HG02981 (cell line): ENCODE measurements around the gene MROH9.

ENCODE experiments used
- ATAC-seq: cut with Tn5 transposase; IDR thresholded peaks from one replicate; pipeline ENCODE4 v1.9.1; 2021; ENCODE audit warnings: mild to moderate bottlenecking, moderate library complexity; ENCODE audit not compliant: unreplicated experiment

Gene MROH9

GRCh38 chr1:171075041-171075440 is 139.7 kb downstream of the MROH9 start:
- ATAC-seq, result no peak

DNA sequence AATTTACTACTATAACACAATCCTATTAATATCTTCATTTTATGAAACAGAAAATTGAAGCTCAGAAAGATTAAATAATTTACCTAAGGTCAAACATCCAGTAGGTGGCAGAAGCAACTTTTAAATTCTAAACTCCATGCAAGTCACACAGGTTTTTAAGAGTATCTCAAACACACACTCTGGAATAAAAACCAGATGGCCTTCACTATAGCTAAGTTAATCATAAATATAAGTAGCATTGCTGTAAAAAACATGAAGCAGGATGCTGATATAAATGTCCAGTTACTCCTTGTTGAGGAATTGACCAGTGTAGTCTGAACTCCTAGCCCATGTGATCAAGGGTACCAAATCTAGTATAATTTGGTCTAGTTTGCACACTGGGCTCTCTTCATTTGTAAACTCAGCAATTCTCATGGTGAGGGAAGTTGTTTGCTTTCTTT is 146.0 kb downstream of the MROH9 start:
- no peak for ATAC-seq

DNA sequence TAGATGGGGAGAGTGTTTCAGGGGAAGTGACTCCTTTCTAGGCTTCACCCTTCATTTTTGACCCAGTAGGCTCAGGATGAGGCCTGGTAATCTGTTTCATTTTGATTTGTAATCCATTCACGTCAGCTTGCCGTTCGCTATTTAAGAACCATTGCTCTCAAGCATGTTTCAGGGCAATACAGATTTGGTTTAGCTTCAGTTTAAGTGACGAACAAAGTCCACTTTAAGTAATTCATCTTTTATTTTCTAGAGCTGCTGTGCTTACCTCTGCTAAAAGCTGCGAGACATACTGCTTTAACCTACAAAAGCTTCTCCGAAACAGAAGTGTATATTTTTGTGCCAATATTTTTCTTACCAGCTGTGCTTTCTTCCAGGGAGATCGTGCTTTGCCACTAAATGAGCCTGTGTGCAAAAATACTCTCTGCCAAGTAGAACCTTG is 146.4 kb downstream of the MROH9 start:
- no peak for ATAC-seq

- no peak for ATAC-seq
These were observed 147.3 kb downstream of the MROH9 start for GRCh38 chr1:171082606-171083005.

- ATAC-seq, result no peak
These were observed 147.9 kb downstream of the MROH9 start for GRCh38 chr1:171083222-171083621.

DNA sequence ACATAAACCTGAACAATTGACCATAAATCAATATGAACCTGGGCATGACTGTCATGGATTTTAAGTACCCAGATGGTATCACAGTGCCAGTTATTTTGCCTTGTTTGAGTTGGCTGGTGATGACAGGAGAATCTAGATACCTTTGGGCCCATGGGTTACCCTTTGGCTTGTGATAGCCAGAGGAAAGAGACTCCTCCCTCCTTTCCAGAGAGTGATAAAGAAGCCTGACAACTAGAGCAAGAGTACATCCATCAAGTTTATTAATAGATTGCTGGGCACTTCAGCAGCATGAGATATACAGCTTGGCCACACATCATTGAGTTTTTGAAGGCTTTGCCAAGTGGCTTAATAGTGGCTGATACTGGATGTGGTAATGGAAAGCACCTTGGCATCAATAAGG is 148.8 kb downstream of the MROH9 start:
- no peak for ATAC-seq

DNA sequence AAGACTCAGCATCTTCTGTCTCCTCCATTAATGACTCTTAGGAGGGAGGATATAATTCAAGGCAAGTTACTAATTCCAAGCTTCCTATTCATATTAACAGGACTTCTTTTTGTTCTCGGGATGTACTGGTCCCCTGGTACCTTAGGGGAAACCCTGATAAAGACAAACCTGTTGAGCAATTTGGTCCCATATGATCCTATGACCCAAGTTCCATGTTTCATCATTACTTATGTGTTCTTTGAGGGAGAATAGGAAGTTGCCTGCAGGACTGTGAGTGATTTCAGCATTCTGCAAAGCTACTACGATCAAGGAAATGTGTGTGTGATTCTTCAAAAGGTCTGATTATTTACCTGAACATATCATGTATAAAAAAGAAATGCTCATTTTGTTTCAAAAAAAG is 149.5 kb downstream of the MROH9 start:
- no peak for ATAC-seq

GRCh38 chr1:171087896-171088295 is 152.6 kb downstream of the MROH9 start:
- ATAC-seq, result no peak

DNA sequence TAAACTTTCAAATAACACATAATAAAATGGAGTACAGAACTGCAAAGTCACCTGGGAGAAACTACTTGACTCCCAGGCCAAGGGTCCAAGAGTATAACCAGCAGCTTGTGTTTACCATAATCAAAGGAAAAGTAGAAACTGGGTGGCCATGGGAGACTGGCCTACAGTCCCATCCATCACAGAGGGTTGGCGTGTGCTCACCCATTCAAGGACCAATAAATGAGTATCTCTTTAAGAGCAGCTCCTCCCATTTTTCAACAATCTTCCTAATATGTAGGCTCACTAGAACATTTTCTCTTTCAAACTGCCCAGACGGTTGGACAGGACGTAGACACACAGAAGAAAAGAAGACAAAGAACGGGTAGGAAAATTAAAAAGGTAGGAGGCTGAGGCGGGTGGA is 155.3 kb downstream of the MROH9 start, which contains the start of gene FMO3:
Gene FMO3, plus strand, starts transcription at position 302 of the 400 bp plus-strand sequence. CDS start 1,754 bp downstream, outside the sequence.
- no peak for ATAC-seq

- no peak for ATAC-seq
These were observed 168.5 kb downstream of the MROH9 start for GRCh38 chr1:171103862-171104261.

GRCh38 chr1:171107262-171107940 is 172.1 kb downstream of the MROH9 start:
- no peak for ATAC-seq

- ATAC-seq, result no peak
These were observed 172.6 kb downstream of the MROH9 start for GRCh38 chr1:171107969-171108368.

GRCh38 chr1:171109966-171110365 is 174.6 kb downstream of the MROH9 start:
- ATAC-seq, result no peak

- no peak for ATAC-seq
These were observed 175.4 kb downstream of the MROH9 start for GRCh38 chr1:171110621-171111326.

- no peak for ATAC-seq
These were observed 176.8 kb downstream of the MROH9 start for GRCh38 chr1:171112119-171112518.

DNA sequence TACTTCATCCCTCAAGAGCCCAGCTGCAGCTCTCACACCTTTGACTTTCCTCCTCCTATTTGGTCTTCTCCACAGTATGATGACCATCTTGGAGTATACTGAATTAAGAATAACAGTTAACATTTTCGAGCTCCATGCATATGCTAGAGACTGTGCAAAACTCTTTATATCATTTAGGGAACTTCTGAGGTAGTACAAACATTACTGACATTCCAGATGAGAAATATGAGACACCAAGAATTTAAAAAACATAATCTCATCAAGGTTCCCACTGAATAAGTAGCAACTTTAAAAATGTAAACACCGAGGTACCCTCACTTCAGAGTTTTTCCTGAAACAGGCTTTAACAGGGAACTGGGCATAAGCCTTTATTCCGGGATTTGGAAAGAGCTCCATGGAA is 178.0 kb downstream of the MROH9 start:
- no peak for ATAC-seq
